ENCODE data around the gene CCR4. TPM values are rescaled to one million over a fixed set of nuclear protein-coding genes. Genes with fewer than 3 reads are reported as not detected.
"Not testable (repeated sequence)": the region's sequence is repeated elsewhere in the genome, so short reads cannot be mapped to it uniquely, and the experiment has no call there.

The CCR4 gene
- polyA plus RNA-seq (2013), result 0.01 and 0.06 TPM in 2 replicates

- no peak for DNase-seq
- H3K18ac ChIP-seq (ENCODE audit: low read length), result no peak within 1 kb of the TSS
- H3K4ac ChIP-seq (ENCODE audit: low read depth, low read length), result no peak within 1 kb of the TSS
- H3K9ac ChIP-seq (ENCODE audit: low read length), result no peak within 1 kb of the TSS
- no peak within 1 kb of the TSS for H2AK5ac ChIP-seq (ENCODE audit: low read length)
- no peak within 1 kb of the TSS for H4K12ac ChIP-seq (ENCODE audit: low read depth, low read length)
- H3K27me3 ChIP-seq (ENCODE audit: insufficient read depth, low read length), result no peaks in the 10 kb centered on the region
- H3K27ac ChIP-seq (ENCODE audit: low read depth, low read length), result no peak within 1 kb of the TSS
- no peaks in the 10 kb centered on the region for H3K79me1 ChIP-seq (ENCODE audit: low read length)
- no peak within 1 kb of the TSS for H2AFZ ChIP-seq (ENCODE audit: insufficient read depth, low read length, poor library complexity)
- H3K23ac ChIP-seq (ENCODE audit: low read length), result peak within 1 kb of the TSS; percentile 74
- no peak within 1 kb of the TSS for H2BK5ac ChIP-seq (ENCODE audit: low read depth, low read length, poor library complexity)
- no peak within 1 kb of the TSS for H4K8ac ChIP-seq (ENCODE audit: low read depth, low read length)
- H3K14ac ChIP-seq (ENCODE audit: low read length), result no peak within 1 kb of the TSS
- no peaks in the 10 kb centered on the region for H3K4me1 ChIP-seq (ENCODE audit: control insufficient read depth in 1 of 2, insufficient read depth in 2 of 2, low read length in 2 of 2)
- no peak within 1 kb of the TSS for H4K91ac ChIP-seq (ENCODE audit: low read depth, low read length)
- no peaks in the 10 kb centered on the region for H3K36me3 ChIP-seq (ENCODE audit: control insufficient read depth in 1 of 2, insufficient read depth in 2 of 2, low read length in 2 of 2)
- no peak within 1 kb of the TSS for H3K4me3 ChIP-seq (ENCODE audit: low read depth, low read length)
- no peaks in the 10 kb centered on the region for H3K79me2 ChIP-seq (ENCODE audit: control insufficient read depth, insufficient read depth, low read length, poor library complexity)
- H3K9me3 ChIP-seq (ENCODE audit: insufficient read depth, low read depth, low read length), result no peaks in the 10 kb centered on the region
- H2BK12ac ChIP-seq (ENCODE audit: low read length), result no peak within 1 kb of the TSS
- no CpG with 5 or more reads among the region's 9 CpGs for WGBS (ENCODE audit: extremely low coverage, insufficient coverage, insufficient read length)
- no peak within 1 kb of the TSS for H2BK120ac ChIP-seq (ENCODE audit: insufficient read depth, low read length, poor library complexity)
- no peak within 1 kb of the TSS for H3K4me2 ChIP-seq (ENCODE audit: low read length)
These were observed at the start of gene CCR4 for GRCh38 chr3:32951410-32951811. CCR4 (plus strand) TSS chr3:32951644; CDS start chr3:32953423, 1,779 bp downstream.

- Histone ChIP-seq H3K4me3 (ENCODE audit: low read depth, low read length) (peak overlapping the region; percentile 53), H3K4me2 (ENCODE audit: low read length) (peak overlapping the region; percentile 53)
- H3K18ac ChIP-seq (ENCODE audit: low read length); H3K79me1 ChIP-seq (ENCODE audit: low read length); H2AFZ ChIP-seq (ENCODE audit: insufficient read depth, low read length, poor library complexity); H3K23ac ChIP-seq (ENCODE audit: low read length); H3K9me3 ChIP-seq (ENCODE audit: insufficient read depth, low read depth, low read length); H2AK5ac ChIP-seq (ENCODE audit: low read length); H3K79me2 ChIP-seq (ENCODE audit: control insufficient read depth, insufficient read depth, low read length, poor library complexity); H3K27ac ChIP-seq (ENCODE audit: low read depth, low read length); H4K12ac ChIP-seq (ENCODE audit: low read depth, low read length); H3K4me1 ChIP-seq (ENCODE audit: control insufficient read depth in 1 of 2, insufficient read depth in 2 of 2, low read length in 2 of 2); H3K36me3 ChIP-seq (ENCODE audit: control insufficient read depth in 1 of 2, insufficient read depth in 2 of 2, low read length in 2 of 2); H3K4ac ChIP-seq (ENCODE audit: low read depth, low read length); H3K9ac ChIP-seq (ENCODE audit: low read length); H2BK5ac ChIP-seq (ENCODE audit: low read depth, low read length, poor library complexity); H4K8ac ChIP-seq (ENCODE audit: low read depth, low read length); H2BK12ac ChIP-seq (ENCODE audit: low read length); H2BK120ac ChIP-seq (ENCODE audit: insufficient read depth, low read length, poor library complexity); H4K91ac ChIP-seq (ENCODE audit: low read depth, low read length); H3K14ac ChIP-seq (ENCODE audit: low read length); H3K27me3 ChIP-seq (ENCODE audit: insufficient read depth, low read length): not testable (repeated sequence)
- WGBS (ENCODE audit: extremely low coverage, insufficient coverage, insufficient read length), result no CpG with 5 or more reads among the region's 31 CpGs
- DNase-seq, result peak; percentile 16 to 44
These were observed 48.5 kb upstream of the CCR4 start for GRCh38 chr3:32902887-32903371.

DNA sequence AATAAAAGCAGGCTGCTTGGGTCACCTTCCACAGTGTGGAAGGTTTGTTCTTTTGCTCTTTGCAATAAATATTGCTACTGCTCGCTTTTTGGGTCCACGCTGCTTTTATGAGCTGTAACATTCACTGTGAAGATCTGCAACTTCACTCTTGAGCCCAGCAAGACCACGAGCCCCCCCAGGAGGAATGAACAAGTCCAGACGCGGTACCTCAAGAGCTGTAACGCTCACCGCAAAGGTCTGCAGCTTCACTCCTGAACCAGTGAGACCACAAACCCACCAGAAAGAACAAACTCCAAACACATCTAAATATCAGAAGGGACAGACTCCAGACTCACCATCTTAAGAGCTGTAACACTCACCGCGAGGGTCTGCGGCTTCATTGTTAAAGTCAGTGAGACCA lies 47.5 kb upstream of the CCR4 start:
- no peak overlapping the region for H3K14ac ChIP-seq (ENCODE audit: low read length)
- peaks cover 0 to 2% of the 10 kb centered on the region in 2 experiments for H3K4me1 ChIP-seq (ENCODE audit: control insufficient read depth in 1 of 2, insufficient read depth in 2 of 2, low read length in 2 of 2)
- H3K9me3 ChIP-seq (ENCODE audit: insufficient read depth, low read depth, low read length), result no peaks in the 10 kb centered on the region
- H3K27ac ChIP-seq (ENCODE audit: low read depth, low read length), result no peak overlapping the region
- WGBS (ENCODE audit: extremely low coverage, insufficient coverage, insufficient read length), result no CpG with 5 or more reads among the region's 10 CpGs
- H2AFZ ChIP-seq (ENCODE audit: insufficient read depth, low read length, poor library complexity), result no peak overlapping the region
- H3K36me3 ChIP-seq (ENCODE audit: control insufficient read depth in 1 of 2, insufficient read depth in 2 of 2, low read length in 2 of 2), result no peaks in the 10 kb centered on the region
- no peak for DNase-seq
- H4K8ac ChIP-seq (ENCODE audit: low read depth, low read length), result no peak overlapping the region
- no peak overlapping the region for H3K4ac ChIP-seq (ENCODE audit: low read depth, low read length)
- no peak overlapping the region for H2BK120ac ChIP-seq (ENCODE audit: insufficient read depth, low read length, poor library complexity)
- H4K91ac ChIP-seq (ENCODE audit: low read depth, low read length), result no peak overlapping the region
- no peaks in the 10 kb centered on the region for H3K79me1 ChIP-seq (ENCODE audit: low read length)
- H3K79me2 ChIP-seq (ENCODE audit: control insufficient read depth, insufficient read depth, low read length, poor library complexity), result no peaks in the 10 kb centered on the region
- no peak overlapping the region for H3K23ac ChIP-seq (ENCODE audit: low read length)
- H3K18ac ChIP-seq (ENCODE audit: low read length), result no peak overlapping the region
- H4K12ac ChIP-seq (ENCODE audit: low read depth, low read length), result no peak overlapping the region
- no peak overlapping the region for H2AK5ac ChIP-seq (ENCODE audit: low read length)
- no peak overlapping the region for H2BK5ac ChIP-seq (ENCODE audit: low read depth, low read length, poor library complexity)
- no peak overlapping the region for H3K4me3 ChIP-seq (ENCODE audit: low read depth, low read length)
- H3K9ac ChIP-seq (ENCODE audit: low read length), result no peak overlapping the region
- no peak overlapping the region for H3K4me2 ChIP-seq (ENCODE audit: low read length)
- no peak overlapping the region for H2BK12ac ChIP-seq (ENCODE audit: low read length)
- no peaks in the 10 kb centered on the region for H3K27me3 ChIP-seq (ENCODE audit: insufficient read depth, low read length)

- H3K4me2 ChIP-seq (ENCODE audit: low read length), result no peak overlapping the region
- no peak overlapping the region for H3K23ac ChIP-seq (ENCODE audit: low read length)
- no peak overlapping the region for H4K91ac ChIP-seq (ENCODE audit: low read depth, low read length)
- no CpG with 5 or more reads among the region's 3 CpGs for WGBS (ENCODE audit: extremely low coverage, insufficient coverage, insufficient read length)
- H3K4ac ChIP-seq (ENCODE audit: low read depth, low read length), result no peak overlapping the region
- no peak overlapping the region for H4K8ac ChIP-seq (ENCODE audit: low read depth, low read length)
- H2AK5ac ChIP-seq (ENCODE audit: low read length), result no peak overlapping the region
- no peak overlapping the region for H3K18ac ChIP-seq (ENCODE audit: low read length)
- H4K12ac ChIP-seq (ENCODE audit: low read depth, low read length), result no peak overlapping the region
- no peaks in the 10 kb centered on the region for H3K36me3 ChIP-seq (ENCODE audit: control insufficient read depth in 1 of 2, insufficient read depth in 2 of 2, low read length in 2 of 2)
- no peak overlapping the region for H2AFZ ChIP-seq (ENCODE audit: insufficient read depth, low read length, poor library complexity)
- no peak for DNase-seq
- no peaks in the 10 kb centered on the region for H3K9me3 ChIP-seq (ENCODE audit: insufficient read depth, low read depth, low read length)
- no peak overlapping the region for H3K14ac ChIP-seq (ENCODE audit: low read length)
- H3K9ac ChIP-seq (ENCODE audit: low read length), result no peak overlapping the region
- H2BK12ac ChIP-seq (ENCODE audit: low read length), result no peak overlapping the region
- no peak overlapping the region for H3K4me3 ChIP-seq (ENCODE audit: low read depth, low read length)
- H3K79me1 ChIP-seq (ENCODE audit: low read length), result no peaks in the 10 kb centered on the region
- H3K27me3 ChIP-seq (ENCODE audit: insufficient read depth, low read length), result no peaks in the 10 kb centered on the region
- no peak overlapping the region for H3K27ac ChIP-seq (ENCODE audit: low read depth, low read length)
- H3K79me2 ChIP-seq (ENCODE audit: control insufficient read depth, insufficient read depth, low read length, poor library complexity), result no peaks in the 10 kb centered on the region
- H2BK5ac ChIP-seq (ENCODE audit: low read depth, low read length, poor library complexity), result no peak overlapping the region
- H3K4me1 ChIP-seq (ENCODE audit: control insufficient read depth in 1 of 2, insufficient read depth in 2 of 2, low read length in 2 of 2), result no peaks in the 10 kb centered on the region
- H2BK120ac ChIP-seq (ENCODE audit: insufficient read depth, low read length, poor library complexity), result no peak overlapping the region
These were observed 41.4 kb upstream of the CCR4 start for GRCh38 chr3:32909999-32910398.

Measured in trophoblast cell (in vitro differentiated cells and primary cell).